PFSK-1 (cell line): Measurements from ENCODE around the gene OSBPL8.

Experiments
- POLR2AphosphoS5 ChIP-seq: IDR thresholded peaks from 2 replicates; pipeline ENCODE4 v1.6.1; 2012; ENCODE audit warnings: low read depth, mild to moderate bottlenecking, control low read depth, low read length, moderate library complexity
- REST ChIP-seq, 2 experiments: IDR thresholded peaks; 2 replicates each; pipeline versions ENCODE4 v1.6.1 to v1.8.0; 2011 to 2012; ENCODE audit warnings: low read depth in 2 of 2, low read length in 2 of 2, control low read depth in 1 of 2, inconsistent platforms in 1 of 2, mild to moderate bottlenecking in 1 of 2, moderate library complexity in 1 of 2; ENCODE audit not compliant: insufficient read depth in 1 of 2
- TAF1 ChIP-seq: IDR thresholded peaks from 2 replicates; pipeline ENCODE4 v1.6.1; 2012; ENCODE audit warnings: low read length, control low read depth, borderline replicate concordance; ENCODE audit not compliant: insufficient read depth

DNA sequence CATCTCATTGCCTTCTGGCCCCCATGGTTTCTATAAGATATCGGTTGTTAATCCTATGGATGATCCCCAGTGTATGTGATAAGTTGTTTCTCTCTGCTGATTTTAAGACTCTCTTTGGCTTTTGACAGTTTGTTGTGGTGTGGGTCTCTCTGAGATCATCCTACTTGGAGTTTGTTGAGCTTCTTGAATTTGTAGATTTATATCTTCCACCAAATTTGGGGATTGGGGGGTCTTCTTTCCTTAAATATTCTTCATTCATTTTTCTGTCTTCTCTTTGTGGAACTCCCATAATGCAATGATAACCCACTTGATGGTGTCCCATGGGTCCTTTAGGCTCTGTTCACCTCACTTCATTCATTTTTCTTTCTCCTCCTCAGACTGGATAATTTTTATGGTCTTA, 191.3 kb downstream of the OSBPL8 start:
- TF ChIP-seq TAF1 (no peak), POLR2AphosphoS5 (no peak), REST (IDR thresholded peaks at IDR 0.05; ENCODE audit: insufficient read depth in 1 of 2, low read depth in 2 of 2, low read length in 2 of 2) (no peak)
